Measurements from ENCODE around the gene RABIF.

DNA sequence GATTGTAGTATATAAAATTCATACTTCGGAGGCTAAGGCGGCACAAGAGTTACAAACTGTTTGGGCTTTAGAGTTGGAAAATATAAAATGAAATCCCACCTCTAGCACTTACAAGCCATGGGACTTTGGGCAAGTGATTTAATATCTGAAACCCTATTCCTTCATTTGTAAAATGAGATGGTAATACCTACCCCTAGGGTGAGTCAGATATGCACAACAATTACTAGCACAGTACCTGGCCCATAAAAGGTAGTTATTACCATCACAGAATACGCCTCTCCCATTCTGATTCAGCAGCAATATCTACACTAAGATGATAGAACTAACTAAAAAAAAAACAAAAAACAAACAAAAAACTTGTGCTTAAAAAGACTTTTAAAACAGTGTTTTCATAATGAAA lies 34.6 kb upstream of the RABIF start:
- TF ChIP-seq, protein P1, sequence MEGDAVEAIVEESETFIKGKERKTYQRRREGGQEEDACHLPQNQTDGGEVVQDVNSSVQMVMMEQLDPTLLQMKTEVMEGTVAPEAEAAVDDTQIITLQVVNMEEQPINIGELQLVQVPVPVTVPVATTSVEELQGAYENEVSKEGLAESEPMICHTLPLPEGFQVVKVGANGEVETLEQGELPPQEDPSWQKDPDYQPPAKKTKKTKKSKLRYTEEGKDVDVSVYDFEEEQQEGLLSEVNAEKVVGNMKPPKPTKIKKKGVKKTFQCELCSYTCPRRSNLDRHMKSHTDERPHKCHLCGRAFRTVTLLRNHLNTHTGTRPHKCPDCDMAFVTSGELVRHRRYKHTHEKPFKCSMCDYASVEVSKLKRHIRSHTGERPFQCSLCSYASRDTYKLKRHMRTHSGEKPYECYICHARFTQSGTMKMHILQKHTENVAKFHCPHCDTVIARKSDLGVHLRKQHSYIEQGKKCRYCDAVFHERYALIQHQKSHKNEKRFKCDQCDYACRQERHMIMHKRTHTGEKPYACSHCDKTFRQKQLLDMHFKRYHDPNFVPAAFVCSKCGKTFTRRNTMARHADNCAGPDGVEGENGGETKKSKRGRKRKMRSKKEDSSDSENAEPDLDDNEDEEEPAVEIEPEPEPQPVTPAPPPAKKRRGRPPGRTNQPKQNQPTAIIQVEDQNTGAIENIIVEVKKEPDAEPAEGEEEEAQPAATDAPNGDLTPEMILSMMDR (IDR thresholded peaks at IDR 0.05; ENCODE audit: insufficient read depth, low read length, poor library complexity, severe bottlenecking): no peak
- no peak for TF ChIP-seq EZH2phosphoT487 (conservative IDR thresholded peaks at IDR 0.05; ENCODE audit: low read length)

Data from SU-DHL-6 (cell line).